ENCODE measurements around the gene OLIG1. TPM values are rescaled to one million over a fixed set of nuclear protein-coding genes. Genes with fewer than 3 reads are reported as not detected.

Gene OLIG1
- total RNA-seq, 1 donor from 2014 or later, result not detected

GRCh38 chr21:33041981-33042380 is 28.0 kb upstream of the OLIG1 start:
- Histone ChIP-seq H3K4me3 (no peak overlapping the region), H3K27me3 (no peaks in the 10 kb centered on the region), H3K9me3 (no peaks in the 10 kb centered on the region), H3K36me3 (no peaks in the 10 kb centered on the region), H3K27ac (no peak overlapping the region), H3K4me1 (no peaks in the 10 kb centered on the region)
- TF ChIP-seq CTCF (IDR thresholded peaks at IDR 0.05) (no peak), POLR2A (IDR thresholded peaks at IDR 0.05) (no peak), POLR2AphosphoS5 (IDR thresholded peaks at IDR 0.05; ENCODE audit: insufficient read depth in 1 of 2, low read depth in 1 of 2) (no peak)
- DNase-seq (ENCODE audit: extremely low spot score in 2 of 2), result no peak
- intact Hi-C loops (cut with DNase I), result no loop called here

- TF ChIP-seq POLR2AphosphoS5 (IDR thresholded peaks at IDR 0.05; ENCODE audit: insufficient read depth in 1 of 2, low read depth in 1 of 2) (no peak), CTCF (IDR thresholded peaks at IDR 0.05) (no peak), POLR2A (IDR thresholded peaks at IDR 0.05) (no peak)
- no peaks in the 10 kb centered on the region for H3K27me3 ChIP-seq
Measured at GRCh38 chr21:33042812-33043211, 27.1 kb upstream of the OLIG1 start.

GRCh38 chr21:33046455-33046854 is 23.5 kb upstream of the OLIG1 start:
- intact Hi-C loops (cut with DNase I), result no loop called here
- no peak for DNase-seq (ENCODE audit: extremely low spot score in 2 of 2)
- no peak overlapping the region for H3K27ac ChIP-seq
- no peaks in the 10 kb centered on the region for H3K36me3 ChIP-seq
- H3K27me3 ChIP-seq, result no peaks in the 10 kb centered on the region
- no peaks in the 10 kb centered on the region for H3K4me1 ChIP-seq
- H3K9me3 ChIP-seq, result no peaks in the 10 kb centered on the region
- TF ChIP-seq POLR2AphosphoS5 (IDR thresholded peaks at IDR 0.05; ENCODE audit: insufficient read depth in 1 of 2, low read depth in 1 of 2) (no peak), CTCF (IDR thresholded peaks at IDR 0.05) (no peak), POLR2A (IDR thresholded peaks at IDR 0.05) (no peak)
- H3K4me3 ChIP-seq, result no peak overlapping the region

More at GRCh38 chr21:33042812-33043211, 27.1 kb upstream of the OLIG1 start:
- Histone ChIP-seq H3K4me3 (no peak overlapping the region), H3K27ac (no peak overlapping the region), H3K4me1 (no peaks in the 10 kb centered on the region), H3K36me3 (no peaks in the 10 kb centered on the region), H3K9me3 (no peaks in the 10 kb centered on the region)
- DNase-seq (ENCODE audit: extremely low spot score in 2 of 2), result no peak
- intact Hi-C loops (cut with DNase I), result no loop called here

GRCh38 chr21:33047231-33047630 is 22.7 kb upstream of the OLIG1 start:
- TF ChIP-seq POLR2AphosphoS5 (IDR thresholded peaks at IDR 0.05; ENCODE audit: insufficient read depth in 1 of 2, low read depth in 1 of 2), result no peak
- no peak for TF ChIP-seq CTCF (IDR thresholded peaks at IDR 0.05)
- TF ChIP-seq POLR2A (IDR thresholded peaks at IDR 0.05), result no peak
- DNase-seq (ENCODE audit: extremely low spot score in 2 of 2), result no peak
- Histone ChIP-seq H3K27me3 (no peaks in the 10 kb centered on the region), H3K36me3 (no peaks in the 10 kb centered on the region), H3K27ac (no peak overlapping the region), H3K4me1 (no peaks in the 10 kb centered on the region), H3K9me3 (no peaks in the 10 kb centered on the region), H3K4me3 (no peak overlapping the region)
- intact Hi-C loops (cut with DNase I), result no loop called here

GRCh38 chr21:33051925-33052324 is 18.0 kb upstream of the OLIG1 start:
- TF ChIP-seq POLR2AphosphoS5 (IDR thresholded peaks at IDR 0.05; ENCODE audit: insufficient read depth in 1 of 2, low read depth in 1 of 2) (no peak), POLR2A (IDR thresholded peaks at IDR 0.05) (no peak), CTCF (IDR thresholded peaks at IDR 0.05) (no peak)
- intact Hi-C loops (cut with DNase I), result no loop called here
- Histone ChIP-seq H3K9me3 (no peaks in the 10 kb centered on the region), H3K27me3 (no peaks in the 10 kb centered on the region), H3K36me3 (no peaks in the 10 kb centered on the region), H3K27ac (no peak overlapping the region), H3K4me3 (no peak overlapping the region), H3K4me1 (no peaks in the 10 kb centered on the region)
- DNase-seq (ENCODE audit: extremely low spot score in 2 of 2), result no peak
